ENCODE measurements around the gene PLXNA2. TPM values are rescaled to one million over a fixed set of nuclear protein-coding genes. Genes with fewer than 3 reads are reported as not detected.

PLXNA2 gene
- total RNA-seq, 1 experiment from 2014 or later = 8.7 TPM

DNA sequence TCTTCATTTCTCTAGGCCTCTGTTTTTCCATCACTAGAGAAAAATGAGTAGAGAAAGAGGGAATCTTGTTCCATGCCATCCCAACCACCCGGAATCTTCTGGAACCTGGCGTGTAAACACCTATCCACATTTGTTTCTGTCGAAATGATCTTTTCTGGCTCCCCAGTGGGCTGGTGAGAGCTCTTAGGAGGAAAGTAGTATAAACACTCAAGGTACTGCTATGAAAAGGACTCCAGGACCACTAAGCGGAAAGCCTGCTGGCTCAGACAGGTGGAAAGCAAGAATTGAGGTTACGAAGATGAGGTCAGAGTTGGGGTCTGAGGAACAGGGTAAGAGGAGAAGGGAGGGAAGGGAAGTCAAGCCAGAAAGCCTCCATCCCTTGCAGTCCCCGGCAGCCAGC is 90.8 kb downstream of the PLXNA2 start:
- no peak overlapping the region for H3K4me3 ChIP-seq
- peaks cover 6% of the 10 kb centered on the region for H3K36me3 ChIP-seq
- H3K27me3 ChIP-seq (replicated peaks) = no peaks in the 10 kb centered on the region
- 0 out of 2 replicates have a peak, but pooled peaks cover 2% of the 10 kb centered on the region for H3K9me3 ChIP-seq (replicated peaks)
- DNase-seq (ENCODE audit: low read depth in 1 of 2, low spot score in 2 of 2) = no peak
- H3K27ac ChIP-seq = no peak overlapping the region
- peaks cover 7% of the 10 kb centered on the region for H3K4me1 ChIP-seq (replicated peaks)

DNA sequence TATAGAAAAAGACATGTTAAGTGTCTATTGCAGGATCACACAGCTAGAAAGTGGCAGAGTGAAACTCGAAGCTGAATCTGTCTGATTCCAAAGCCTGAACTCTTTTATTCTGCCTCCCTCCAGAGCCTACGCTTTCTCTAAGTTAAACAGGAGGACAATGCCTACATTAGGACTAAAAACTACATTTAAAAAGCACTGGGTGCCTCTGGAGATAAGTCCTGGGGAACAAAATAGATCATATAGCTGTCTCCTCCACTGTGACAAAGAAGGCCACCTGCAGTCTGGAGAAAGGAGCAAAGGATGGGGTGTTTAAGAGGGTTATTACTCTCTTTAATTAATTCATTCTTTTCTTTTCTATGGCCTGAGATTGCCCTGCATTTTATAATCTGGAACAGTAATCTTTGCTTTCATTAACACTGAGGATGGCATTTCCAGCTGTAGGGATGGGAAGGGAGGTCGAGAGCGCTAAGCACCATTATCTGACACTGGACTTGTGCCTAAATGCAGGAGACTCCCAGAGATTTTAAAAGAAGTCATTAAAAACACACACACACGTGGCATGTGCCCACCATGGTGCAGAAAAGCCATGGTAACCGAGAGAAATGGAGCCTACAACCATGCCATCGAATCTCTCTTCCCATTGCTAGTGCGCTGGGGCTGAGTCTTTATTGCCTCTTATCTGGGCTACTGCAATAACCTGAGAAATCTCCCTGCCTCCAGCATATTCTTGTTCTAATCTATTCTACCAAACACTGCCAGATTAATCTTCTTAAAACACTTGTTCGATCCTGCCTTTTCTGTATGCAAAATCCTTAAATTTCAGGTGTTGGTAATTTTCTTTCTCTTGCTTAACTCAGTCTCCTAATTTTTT is 92.2 kb downstream of the PLXNA2 start:
- H3K36me3 ChIP-seq = peaks cover 6% of the 10 kb centered on the region
- no peaks in the 10 kb centered on the region for H3K27me3 ChIP-seq (replicated peaks)
- peaks cover 7% of the 10 kb centered on the region for H3K4me1 ChIP-seq (replicated peaks)
- no peak overlapping the region for H3K27ac ChIP-seq
- no peak for DNase-seq (ENCODE audit: low read depth in 1 of 2, low spot score in 2 of 2)
- 0 out of 2 replicates have a peak, but pooled peaks cover 2% of the 10 kb centered on the region for H3K9me3 ChIP-seq (replicated peaks)
- no peak overlapping the region for H3K4me3 ChIP-seq

DNA sequence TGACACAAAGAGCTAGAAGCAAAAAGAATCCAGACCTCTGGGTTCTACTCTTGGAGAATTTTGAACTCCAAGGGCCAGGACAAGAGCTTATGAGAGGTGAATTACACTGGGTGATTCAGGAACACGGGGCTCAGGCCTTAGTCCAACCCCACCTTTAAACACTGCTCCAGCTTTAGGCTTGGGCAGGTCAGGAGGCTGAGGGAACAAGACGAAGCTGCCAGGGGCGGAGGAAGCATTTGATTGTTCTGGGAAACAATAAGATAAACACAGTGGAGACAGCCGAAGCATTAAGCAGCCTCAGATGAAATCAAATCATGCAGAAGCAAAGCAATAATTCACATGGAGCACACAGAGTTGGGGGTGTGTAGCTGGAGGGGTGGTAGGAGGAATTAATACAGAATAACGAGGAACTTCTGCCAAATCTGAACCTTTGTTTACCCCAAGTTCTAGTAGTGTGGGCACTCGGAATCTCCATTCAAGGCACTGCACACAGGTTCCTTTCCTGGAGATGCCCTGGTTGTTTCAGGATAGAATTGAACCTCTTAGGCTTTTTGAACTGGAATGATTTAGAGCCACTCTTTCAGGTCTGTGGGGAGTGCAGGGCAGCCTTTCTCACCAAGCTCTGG is 93.2 kb downstream of the PLXNA2 start:
- no peak overlapping the region for H3K4me3 ChIP-seq
- DNase-seq (ENCODE audit: low read depth in 1 of 2, low spot score in 2 of 2) = no peak
- 0 out of 2 replicates have a peak, but pooled peaks cover 2% of the 10 kb centered on the region for H3K9me3 ChIP-seq (replicated peaks)
- no peak overlapping the region for H3K27ac ChIP-seq
- H3K27me3 ChIP-seq (replicated peaks) = no peaks in the 10 kb centered on the region
- peaks cover 6% of the 10 kb centered on the region for H3K36me3 ChIP-seq
- peaks cover 7% of the 10 kb centered on the region for H3K4me1 ChIP-seq (replicated peaks)

DNA sequence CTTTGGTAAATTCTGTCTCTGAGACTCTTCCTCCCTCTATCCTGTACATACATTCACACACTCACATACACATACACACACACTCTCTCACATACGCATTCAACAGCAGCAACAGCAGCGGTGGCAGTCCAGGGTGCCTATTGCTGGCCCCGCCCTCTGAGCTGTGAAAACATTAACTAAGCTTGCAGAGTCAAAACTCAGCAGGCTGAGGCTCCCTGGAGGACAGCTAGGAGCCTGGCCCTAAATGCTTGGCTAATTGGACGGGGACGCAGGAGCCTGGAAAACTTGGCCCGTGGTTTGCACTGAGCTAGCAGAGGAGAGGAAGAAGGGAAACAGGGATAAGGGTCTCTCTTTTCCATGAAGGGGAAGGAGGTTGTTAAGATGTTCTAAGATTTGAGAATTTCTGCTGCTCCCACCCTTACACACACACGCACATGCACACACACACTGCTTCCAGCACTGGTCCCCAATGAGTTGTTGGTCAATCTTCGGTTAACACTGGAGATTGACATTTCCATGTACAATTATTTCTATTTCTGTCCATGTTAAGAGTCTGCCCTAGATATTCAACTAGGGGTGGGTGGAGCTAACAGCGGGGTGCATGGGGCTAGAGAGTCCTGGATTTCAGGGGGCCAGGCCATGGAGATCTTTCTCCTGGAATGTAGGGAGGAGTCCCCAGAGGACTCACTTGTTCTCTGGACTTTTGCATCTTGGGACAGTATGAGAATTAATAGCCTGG is 94.2 kb downstream of the PLXNA2 start:
- H3K9me3 ChIP-seq (replicated peaks) = 0 out of 2 replicates have a peak, but pooled peaks cover 2% of the 10 kb centered on the region
- no peak overlapping the region for H3K4me3 ChIP-seq
- peaks cover 7% of the 10 kb centered on the region for H3K4me1 ChIP-seq (replicated peaks)
- H3K27ac ChIP-seq = no peak overlapping the region
- H3K27me3 ChIP-seq (replicated peaks) = no peaks in the 10 kb centered on the region
- no peak for DNase-seq (ENCODE audit: low read depth in 1 of 2, low spot score in 2 of 2)
- H3K36me3 ChIP-seq = peaks cover 6% of the 10 kb centered on the region

DNA sequence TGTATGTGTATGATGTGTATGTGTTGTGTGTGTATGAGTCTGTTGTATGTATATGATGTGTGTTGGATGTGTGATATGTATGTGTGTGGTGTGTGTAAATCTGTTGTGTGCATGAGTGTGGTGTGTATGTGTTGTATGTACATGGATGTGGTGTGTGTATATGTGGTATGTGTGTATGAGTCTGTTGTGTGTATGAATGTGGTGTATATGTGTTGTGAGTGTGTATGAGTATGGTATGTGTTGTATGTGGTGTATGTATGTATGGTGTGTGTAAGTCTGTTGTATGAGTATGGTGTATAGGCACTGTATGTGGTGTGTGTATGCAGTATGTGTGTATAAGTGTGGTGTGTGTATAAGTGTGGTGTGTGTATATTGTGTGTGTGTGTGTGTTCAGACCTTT is 95.0 kb downstream of the PLXNA2 start:
- Histone ChIP-seq H3K27me3 (replicated peaks) (no peaks in the 10 kb centered on the region), H3K4me1 (replicated peaks) (peaks cover 7% of the 10 kb centered on the region), H3K9me3 (replicated peaks) (0 out of 2 replicates have a peak, but pooled peaks cover 2% of the 10 kb centered on the region), H3K4me3 (no peak overlapping the region), H3K27ac (no peak overlapping the region), H3K36me3 (peaks cover 6% of the 10 kb centered on the region)
- DNase-seq (ENCODE audit: low read depth in 1 of 2, low spot score in 2 of 2) = no peak

DNA sequence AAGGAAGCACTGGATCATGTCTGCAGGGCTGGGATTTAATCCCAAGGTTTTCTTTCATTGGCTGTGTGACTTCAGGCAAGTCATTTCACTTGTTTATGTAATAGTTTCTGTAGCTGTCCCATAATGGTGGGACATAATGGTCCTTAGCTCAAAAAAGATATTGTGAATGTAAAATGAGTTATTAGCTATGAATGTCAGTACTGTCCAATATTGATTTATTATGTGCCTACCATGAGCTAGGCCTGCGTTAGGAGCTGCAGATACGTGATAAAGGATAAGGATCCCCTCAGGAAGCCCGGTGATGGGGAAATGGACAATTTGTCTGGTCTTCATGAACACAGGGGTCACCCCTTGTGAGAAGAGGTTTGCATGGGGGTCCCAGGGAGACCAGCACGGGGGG is 95.8 kb downstream of the PLXNA2 start:
- peaks cover 6% of the 10 kb centered on the region for H3K36me3 ChIP-seq
- no peaks in the 10 kb centered on the region for H3K27me3 ChIP-seq (replicated peaks)
- no peak overlapping the region for H3K27ac ChIP-seq
- peaks cover 7% of the 10 kb centered on the region for H3K4me1 ChIP-seq (replicated peaks)
- H3K4me3 ChIP-seq = no peak overlapping the region
- DNase-seq (ENCODE audit: low read depth in 1 of 2, low spot score in 2 of 2) = no peak
- H3K9me3 ChIP-seq (replicated peaks) = 0 out of 2 replicates have a peak, but pooled peaks cover 2% of the 10 kb centered on the region

DNA sequence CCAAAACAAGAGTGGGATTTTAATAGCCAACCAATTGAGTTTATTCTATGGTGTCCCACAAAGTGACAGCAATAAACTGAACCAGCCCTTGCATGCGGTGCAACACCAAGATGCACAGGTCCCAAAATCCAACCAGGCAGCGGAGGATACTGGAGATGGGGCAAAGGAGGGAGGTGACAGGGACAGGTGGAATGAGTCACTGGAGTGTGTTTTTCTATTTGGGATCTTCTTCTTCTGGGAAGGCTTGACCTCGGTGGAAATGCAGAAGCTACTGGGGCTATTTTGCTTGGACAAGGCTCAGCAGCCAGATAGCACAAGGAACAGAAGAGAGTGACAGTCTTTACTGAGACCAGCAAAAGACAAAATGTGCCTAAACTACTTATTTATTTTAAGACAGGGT is 97.5 kb downstream of the PLXNA2 start:
- no peak for DNase-seq (ENCODE audit: low read depth in 1 of 2, low spot score in 2 of 2)
- Histone ChIP-seq H3K9me3 (replicated peaks) (0 out of 2 replicates have a peak, but pooled peaks cover 2% of the 10 kb centered on the region), H3K27me3 (replicated peaks) (no peaks in the 10 kb centered on the region), H3K27ac (no peak overlapping the region), H3K4me3 (no peak overlapping the region), H3K36me3 (peaks cover 14% of the 10 kb centered on the region), H3K4me1 (replicated peaks) (peaks cover 7% of the 10 kb centered on the region)

DNA sequence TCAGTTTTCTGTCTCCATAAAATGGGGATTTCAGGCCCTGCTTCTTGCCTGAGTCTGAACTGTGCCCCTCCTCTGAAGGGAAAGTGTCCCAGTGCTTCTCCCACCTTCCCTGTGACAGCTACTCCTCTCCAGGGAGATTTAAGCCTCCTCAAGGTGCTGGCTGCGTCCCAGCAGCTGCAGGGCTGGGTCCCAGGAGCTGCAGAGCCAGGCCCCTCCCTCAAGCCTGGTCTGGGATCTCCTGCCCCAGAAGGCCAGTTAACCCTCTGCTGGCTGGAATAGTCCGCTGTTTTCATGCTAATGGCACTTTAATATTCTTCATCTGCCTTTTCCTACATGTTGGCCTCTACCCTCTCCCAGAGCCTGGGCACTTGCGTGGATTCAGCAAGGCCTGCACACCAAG is 99.0 kb downstream of the PLXNA2 start:
- H3K9me3 ChIP-seq (replicated peaks) = 0 out of 2 replicates have a peak, but pooled peaks cover 2% of the 10 kb centered on the region
- H3K4me1 ChIP-seq (replicated peaks) = no peaks in the 10 kb centered on the region
- no peaks in the 10 kb centered on the region for H3K27me3 ChIP-seq (replicated peaks)
- H3K27ac ChIP-seq = no peak overlapping the region
- H3K36me3 ChIP-seq = peaks cover 20% of the 10 kb centered on the region
- no peak for DNase-seq (ENCODE audit: low read depth in 1 of 2, low spot score in 2 of 2)
- no peak overlapping the region for H3K4me3 ChIP-seq

DNA sequence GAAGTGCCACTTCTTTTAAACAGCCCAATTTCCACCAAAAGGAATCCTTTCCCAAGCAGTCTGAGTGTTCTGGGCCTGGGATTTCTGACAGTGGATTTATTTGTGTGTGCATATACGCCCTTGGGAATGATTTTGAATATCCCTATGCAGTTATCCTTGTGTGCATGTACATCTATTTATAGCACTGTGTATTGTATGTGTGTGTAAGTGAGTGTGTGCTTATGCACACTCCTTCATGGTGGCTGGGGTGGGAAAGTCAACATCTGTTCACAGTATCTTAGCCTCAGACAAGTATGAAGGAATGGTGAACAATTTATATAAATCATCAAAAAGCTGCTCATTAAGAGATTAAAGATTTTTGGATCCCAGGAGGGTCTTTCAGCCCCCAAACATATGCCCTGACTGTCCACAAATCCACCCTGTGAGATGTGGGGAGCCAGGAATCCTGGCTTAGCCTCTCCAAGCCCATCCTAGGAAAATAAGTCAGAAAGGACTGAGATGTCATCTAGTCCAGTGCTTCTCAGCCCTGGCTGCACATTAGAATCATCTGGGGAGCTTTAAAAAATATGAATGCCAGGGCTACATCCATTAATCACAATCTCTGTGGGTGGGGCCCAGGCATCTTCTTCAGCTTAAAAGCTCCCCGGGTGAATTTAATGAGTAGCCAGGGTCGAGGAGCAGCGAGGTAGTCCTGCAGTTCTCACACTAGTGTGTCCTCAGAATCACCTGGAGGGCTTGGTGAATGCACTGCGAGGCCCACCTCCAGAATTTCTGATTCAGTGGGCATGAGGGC is 101.4 kb downstream of the PLXNA2 start:
- Histone ChIP-seq H3K4me1 (replicated peaks) (no peaks in the 10 kb centered on the region), H3K36me3 (peaks cover 28% of the 10 kb centered on the region), H3K4me3 (no peak overlapping the region), H3K27me3 (replicated peaks) (no peaks in the 10 kb centered on the region), H3K9me3 (replicated peaks) (no peaks in the 10 kb centered on the region), H3K27ac (no peak overlapping the region)
- DNase-seq (ENCODE audit: low read depth in 1 of 2, low spot score in 2 of 2) = no peak

DNA sequence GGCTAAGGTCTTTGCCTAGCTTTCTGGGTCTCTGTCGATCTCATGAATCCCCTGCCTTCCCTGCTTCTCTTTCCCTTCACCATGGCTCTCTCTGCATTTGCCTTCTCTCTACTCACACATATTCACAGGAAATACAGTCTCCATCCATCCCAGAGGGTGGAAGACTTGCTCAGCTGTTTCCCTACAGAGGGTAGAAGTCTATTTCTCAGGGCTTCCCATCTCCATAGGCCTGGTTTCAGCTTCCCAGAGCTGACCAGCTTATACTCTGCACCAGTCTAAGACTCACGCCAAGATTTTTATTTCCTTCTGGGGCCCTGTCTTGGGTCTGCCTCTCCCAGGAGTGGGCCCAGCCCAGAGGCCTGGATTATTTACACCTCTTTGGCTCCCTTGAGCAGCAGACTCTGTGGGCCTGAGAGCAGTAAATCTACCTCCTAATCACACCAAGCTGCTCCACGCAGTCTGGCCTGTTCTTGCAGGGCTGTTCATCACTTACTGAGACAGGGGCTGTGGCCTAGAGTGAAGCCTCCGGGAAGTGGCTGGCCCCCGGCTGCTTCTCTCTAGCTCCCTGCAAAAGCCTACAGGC is 102.5 kb downstream of the PLXNA2 start:
- no peaks in the 10 kb centered on the region for H3K27me3 ChIP-seq (replicated peaks)
- H3K4me3 ChIP-seq = no peak overlapping the region

DNA sequence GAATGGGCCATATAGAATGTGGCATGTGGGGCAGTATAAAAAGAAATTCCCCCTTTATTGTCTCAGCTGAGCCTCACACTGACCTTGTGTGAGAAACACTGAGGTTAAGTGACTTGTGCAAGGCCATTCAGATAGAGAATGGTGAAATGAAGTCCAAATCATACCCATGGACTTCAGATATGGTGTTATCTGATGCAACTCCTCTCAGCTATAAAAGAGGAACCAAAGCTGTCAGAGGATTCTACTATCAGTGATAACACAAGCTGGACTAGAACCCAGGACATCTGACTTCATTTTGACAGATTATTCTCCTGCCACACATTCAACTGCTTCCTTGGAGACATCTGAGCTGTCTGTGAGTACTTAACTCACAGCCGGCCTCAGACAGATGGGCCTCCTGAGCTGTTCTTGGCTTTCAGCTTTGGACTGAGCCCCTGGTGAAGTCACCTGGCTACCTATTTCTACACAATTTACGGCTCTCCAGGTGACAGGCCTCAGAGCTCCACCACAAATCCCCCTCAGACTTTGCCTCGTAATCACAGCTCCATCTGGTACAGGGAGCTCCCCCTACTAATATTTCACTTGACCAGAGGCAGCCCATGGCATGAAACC is 104.6 kb downstream of the PLXNA2 start:
- H3K9me3 ChIP-seq (replicated peaks) = no peaks in the 10 kb centered on the region
- DNase-seq (ENCODE audit: low read depth in 1 of 2, low spot score in 2 of 2) = no peak

More for the DNA sequence above, 102.5 kb downstream of the PLXNA2 start:
- Histone ChIP-seq H3K4me1 (replicated peaks) (peaks cover 8% of the 10 kb centered on the region), H3K36me3 (peaks cover 34% of the 10 kb centered on the region), H3K9me3 (replicated peaks) (no peaks in the 10 kb centered on the region), H3K27ac (no peak overlapping the region)
- no peak for DNase-seq (ENCODE audit: low read depth in 1 of 2, low spot score in 2 of 2)

DNA sequence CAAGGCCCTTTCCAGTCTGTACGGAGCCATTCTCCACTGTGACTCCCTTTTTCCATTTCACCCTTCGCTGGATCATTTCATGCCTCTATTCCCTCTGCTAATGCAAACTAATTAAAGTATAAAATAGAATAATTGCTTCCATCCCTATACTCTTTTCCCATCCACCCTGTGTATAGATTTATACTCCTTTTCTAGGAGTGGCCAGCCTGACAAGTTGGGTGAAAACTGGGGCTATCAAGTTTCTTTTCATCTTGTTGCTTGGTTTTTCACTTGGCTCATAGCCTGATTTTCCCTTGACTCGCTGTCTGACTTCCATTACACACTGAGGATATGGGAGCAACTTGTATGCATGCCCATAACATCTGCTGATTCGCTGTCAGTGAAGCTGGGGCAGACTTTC is 107.0 kb downstream of the PLXNA2 start:
- H3K4me1 ChIP-seq (replicated peaks) = peaks cover 38% of the 10 kb centered on the region
- DNase-seq (ENCODE audit: low read depth in 1 of 2, low spot score in 2 of 2) = peak in 1 of 2 experiments; percentile 15
- H3K9me3 ChIP-seq (replicated peaks) = no peaks in the 10 kb centered on the region
- peaks cover 34% of the 10 kb centered on the region; the same call in 1 of the 2 replicates for H3K36me3 ChIP-seq
- no peak overlapping the region for H3K4me3 ChIP-seq
- H3K27me3 ChIP-seq (replicated peaks) = no peaks in the 10 kb centered on the region
- H3K27ac ChIP-seq = peak overlapping the region; percentile 43

More for the DNA sequence above, 104.6 kb downstream of the PLXNA2 start:
- peaks cover 29% of the 10 kb centered on the region for H3K4me1 ChIP-seq (replicated peaks)
- H3K27ac ChIP-seq = no peak overlapping the region
- H3K27me3 ChIP-seq (replicated peaks) = no peaks in the 10 kb centered on the region
- no peak overlapping the region for H3K4me3 ChIP-seq
- H3K36me3 ChIP-seq = peaks cover 34% of the 10 kb centered on the region

Data from SJSA1 (cell line).